Stimulated activated CD8-positive, alpha-beta memory T cell treated with anti-CD3 and anti-CD28 coated beads, Interleukin-12 subunit alpha, Interleukin-12 subunit beta, amount 100 ng/mL, for 4 hours (primary cell): ENCODE data around the gene ZSCAN21.
"Not testable (repeated sequence)": the region's sequence is repeated elsewhere in the genome, so short reads cannot be mapped to it uniquely, and the experiment has no call there.

Source experiments
- DNase-seq: peaks from one replicate; pipeline ENCODE4 v3.0.0-alpha.2; 2020; ENCODE audit warnings: low read depth

The ZSCAN21 gene

GRCh38 chr7:100049441-100050291 lies at the start of gene ZSCAN21:
Gene ZSCAN21, plus strand, starts transcription at chr7:100049774. Its CDS starts 7,233 bp downstream, at chr7:100057007.
- DNase-seq = peak; percentile 79

- no peak for DNase-seq
Observed at GRCh38 chr7:100000239-100000638, 49.3 kb upstream of the ZSCAN21 start.

GRCh38 chr7:100003711-100004661 lies 45.6 kb upstream of the ZSCAN21 start:
- no peak for DNase-seq

GRCh38 chr7:100007887-100008286 lies 41.7 kb upstream of the ZSCAN21 start:
- DNase-seq = no peak

GRCh38 chr7:100008525-100008924 lies 41.0 kb upstream of the ZSCAN21 start:
- DNase-seq = no peak

- not testable (repeated sequence) for DNase-seq
Observed at GRCh38 chr7:100009952-100010351, 39.6 kb upstream of the ZSCAN21 start.

- no peak for DNase-seq
Observed at GRCh38 chr7:100010901-100011300, 38.7 kb upstream of the ZSCAN21 start.

GRCh38 chr7:100011516-100011915 lies 38.1 kb upstream of the ZSCAN21 start:
- DNase-seq = no peak

GRCh38 chr7:100012385-100013327 lies 36.9 kb upstream of the ZSCAN21 start:
- DNase-seq = not testable (repeated sequence)

GRCh38 chr7:100013328-100013676 lies 36.3 kb upstream of the ZSCAN21 start:
- no peak for DNase-seq

- peak; percentile 72 for DNase-seq
Observed at GRCh38 chr7:100015232-100016214, 34.1 kb upstream of the ZSCAN21 start, which contains the start of gene ZKSCAN1. Gene ZKSCAN1, plus strand, starts transcription at chr7:100015596. Its CDS starts 7,911 bp downstream, at chr7:100023507.

- DNase-seq = no peak
Observed at GRCh38 chr7:100016215-100016901, 33.2 kb upstream of the ZSCAN21 start.

- DNase-seq = no peak
Observed at GRCh38 chr7:100017300-100017699, 32.3 kb upstream of the ZSCAN21 start.

- no peak for DNase-seq
Observed at GRCh38 chr7:100017875-100018274, 31.7 kb upstream of the ZSCAN21 start.

GRCh38 chr7:100019908-100020307 lies 29.7 kb upstream of the ZSCAN21 start:
- no peak for DNase-seq

- no peak for DNase-seq
Observed at GRCh38 chr7:100021297-100021696, 28.3 kb upstream of the ZSCAN21 start.

GRCh38 chr7:100022621-100023020 lies 27.0 kb upstream of the ZSCAN21 start:
- DNase-seq = no peak

GRCh38 chr7:100023526-100023925 lies 26.0 kb upstream of the ZSCAN21 start:
- no peak for DNase-seq

- DNase-seq = no peak
Observed at GRCh38 chr7:100024020-100024619, 25.5 kb upstream of the ZSCAN21 start.
